Cardiac fibroblast (primary cell): Measurements from ENCODE around the gene TRIM72.
"Not testable (repeated sequence)": the region's sequence is repeated elsewhere in the genome, so short reads cannot be mapped to it uniquely, and the experiment has no call there.

ENCODE experiments used
- DNase-seq, 2 donors: peaks; one replicate each; pipeline versions ENCODE4 v3.0.0 to v3.0.0-alpha.2; 2010; ENCODE audit warnings: low read depth in 2 of 2
- H3K4me3 ChIP-seq, 2 donors: replicated peaks in 1 of 2; 1 replicate in 1 of 2; 2 replicates in 1 of 2; pipeline ENCODE4 v1.5.1; 2011; ENCODE audit warnings: low read depth in 2 of 2, low read length in 2 of 2, mild to moderate bottlenecking in 2 of 2, moderate library complexity in 1 of 2
- CTCF ChIP-seq: IDR thresholded peaks from one replicate; pipeline ENCODE4 v1.5.1; 2011; ENCODE audit warnings: low read depth, mild to moderate bottlenecking, low read length, inconsistent platforms

TRIM72 gene

GRCh38 chr16:31276600-31276999 is 62.7 kb downstream of the TRIM72 start:
- DNase-seq: no peak
- no peak overlapping the region for H3K4me3 ChIP-seq
- no peak for TF ChIP-seq CTCF

- no peak for DNase-seq
- TF ChIP-seq CTCF: no peak
- H3K4me3 ChIP-seq: no peak overlapping the region
Measured at GRCh38 chr16:31277659-31278260, 63.8 kb downstream of the TRIM72 start.

GRCh38 chr16:31278853-31279252 is 64.9 kb downstream of the TRIM72 start:
- H3K4me3 ChIP-seq: not testable (repeated sequence)

More at GRCh38 chr16:31278853-31279252, 64.9 kb downstream of the TRIM72 start:
- DNase-seq: not testable (repeated sequence)
